H1 (cell line): ENCODE data around the gene KRT81.
"Not testable (repeated sequence)": the region's sequence is repeated elsewhere in the genome, so short reads cannot be mapped to it uniquely, and the experiment has no call there.

Experiments used
- CTCF ChIP-seq, 3 experiments: IDR thresholded peaks; 1 replicate in 2 of 3; 2 replicates in 1 of 3; pipeline versions ENCODE4 v1.5.1 to v1.6.1; 2011; ENCODE audit warnings: low read length in 3 of 3, mild to moderate bottlenecking in 3 of 3, inconsistent platforms in 2 of 3, low read depth in 1 of 3, moderate library complexity in 1 of 3; ENCODE audit not compliant: insufficient read depth in 1 of 3; ENCODE audit errors: control extremely low read depth in 1 of 3
- POU5F1 ChIP-seq: IDR thresholded peaks from 2 replicates; pipeline ENCODE4 v1.6.1; 2011; ENCODE audit warnings: low read depth, mild to moderate bottlenecking, low read length, moderate library complexity
- SRF ChIP-seq: IDR thresholded peaks from 2 replicates; pipeline ENCODE4 v1.6.1; 2011; ENCODE audit warnings: mild to moderate bottlenecking, low read depth, low read length, moderate library complexity

GRCh38 chr12:52240247-52240646 lies 51.1 kb downstream of the KRT81 start:
- TF ChIP-seq CTCF (IDR thresholded peaks at IDR 0.05; ENCODE audit: control extremely low read depth in 1 of 3, insufficient read depth in 1 of 3, low read depth in 1 of 3, low read length in 3 of 3); SRF; POU5F1: not testable (repeated sequence)
